Limb (tissue), 2 donors: ENCODE measurements around the gene KCNQ4.

Experiments
- DNase-seq, 2 donors: peaks; one replicate each; pipeline ENCODE4 v3.0.0-alpha.2; 2016; ENCODE audit errors: extremely low spot score in 2 of 2

The KCNQ4 gene

DNA sequence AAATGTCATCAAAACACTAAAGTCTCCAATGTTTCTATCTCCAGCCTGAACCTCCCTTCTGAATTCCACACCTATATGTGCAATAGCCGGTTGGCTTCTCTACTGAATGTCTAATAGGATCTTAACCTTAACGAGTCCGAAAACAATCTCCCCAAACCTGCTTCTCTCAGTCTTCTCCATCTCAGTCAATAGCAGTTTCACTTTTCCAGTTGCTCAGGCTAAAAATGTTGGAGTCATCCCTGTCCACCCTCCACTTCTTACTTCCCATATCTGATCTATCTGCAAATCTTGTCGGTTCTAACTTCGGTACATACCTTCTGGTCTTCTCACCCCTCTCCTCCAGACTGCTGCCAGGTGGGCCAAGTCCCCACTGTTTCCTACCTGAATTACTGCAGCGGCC lies 104.1 kb downstream of the KCNQ4 start:
- DNase-seq, result no peak
